ENCODE results near the gene MC4R.

Gene MC4R

DNA sequence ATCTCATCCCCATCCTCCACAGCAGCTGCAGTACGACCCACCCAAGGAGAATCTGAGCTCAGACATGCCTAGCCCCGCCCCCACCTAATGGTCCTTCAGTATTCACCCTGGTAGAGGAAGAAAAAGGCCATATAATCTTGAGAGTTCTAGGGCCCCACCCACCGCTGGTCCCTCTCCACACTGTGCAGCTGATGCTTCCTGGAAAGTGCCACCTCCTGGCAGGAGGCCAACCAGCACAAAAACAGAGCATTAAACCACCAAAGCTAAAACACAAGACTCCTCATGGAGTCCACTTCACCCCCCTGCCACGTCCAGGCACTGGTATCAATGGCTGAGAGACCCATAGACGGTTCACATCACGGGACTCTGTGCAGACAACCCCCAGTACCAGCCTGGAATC, 40.7 kb downstream of the MC4R start:
- no peak overlapping the region for H3K4me3 ChIP-seq (replicated peaks; ENCODE audit: low read depth, low read length)
- TF ChIP-seq, protein P1, sequence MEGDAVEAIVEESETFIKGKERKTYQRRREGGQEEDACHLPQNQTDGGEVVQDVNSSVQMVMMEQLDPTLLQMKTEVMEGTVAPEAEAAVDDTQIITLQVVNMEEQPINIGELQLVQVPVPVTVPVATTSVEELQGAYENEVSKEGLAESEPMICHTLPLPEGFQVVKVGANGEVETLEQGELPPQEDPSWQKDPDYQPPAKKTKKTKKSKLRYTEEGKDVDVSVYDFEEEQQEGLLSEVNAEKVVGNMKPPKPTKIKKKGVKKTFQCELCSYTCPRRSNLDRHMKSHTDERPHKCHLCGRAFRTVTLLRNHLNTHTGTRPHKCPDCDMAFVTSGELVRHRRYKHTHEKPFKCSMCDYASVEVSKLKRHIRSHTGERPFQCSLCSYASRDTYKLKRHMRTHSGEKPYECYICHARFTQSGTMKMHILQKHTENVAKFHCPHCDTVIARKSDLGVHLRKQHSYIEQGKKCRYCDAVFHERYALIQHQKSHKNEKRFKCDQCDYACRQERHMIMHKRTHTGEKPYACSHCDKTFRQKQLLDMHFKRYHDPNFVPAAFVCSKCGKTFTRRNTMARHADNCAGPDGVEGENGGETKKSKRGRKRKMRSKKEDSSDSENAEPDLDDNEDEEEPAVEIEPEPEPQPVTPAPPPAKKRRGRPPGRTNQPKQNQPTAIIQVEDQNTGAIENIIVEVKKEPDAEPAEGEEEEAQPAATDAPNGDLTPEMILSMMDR (IDR thresholded peaks at IDR 0.05; ENCODE audit: low read depth, low read length, missing control alignments), result no peak
- DNase-seq (ENCODE audit: extremely low read depth, low read depth), result no peak

DNA sequence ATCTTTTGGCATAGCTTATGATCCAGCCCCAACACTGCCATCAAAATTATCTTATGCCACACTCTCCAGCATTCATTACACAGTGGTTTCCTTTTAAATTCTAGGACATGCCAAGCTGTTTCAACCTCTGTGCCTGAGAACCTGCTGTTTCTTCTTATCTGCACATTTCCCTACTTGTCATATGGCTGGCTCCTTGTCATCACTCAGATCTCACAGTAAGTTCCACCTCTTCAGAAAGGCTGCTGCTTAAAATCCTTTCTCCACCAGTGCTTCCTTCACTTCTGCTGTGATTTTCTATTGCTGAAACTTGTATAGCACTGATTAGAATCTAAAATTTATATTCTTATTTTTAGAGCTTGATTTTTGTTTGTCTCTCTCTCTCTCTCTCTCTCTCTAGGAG, 43.4 kb downstream of the MC4R start:
- TF ChIP-seq, protein P1 (IDR thresholded peaks at IDR 0.05; ENCODE audit: low read depth, low read length, missing control alignments), result no peak
- no peak for DNase-seq (ENCODE audit: extremely low read depth, low read depth)
- H3K4me3 ChIP-seq (replicated peaks; ENCODE audit: low read depth, low read length), result no peak overlapping the region

DNA sequence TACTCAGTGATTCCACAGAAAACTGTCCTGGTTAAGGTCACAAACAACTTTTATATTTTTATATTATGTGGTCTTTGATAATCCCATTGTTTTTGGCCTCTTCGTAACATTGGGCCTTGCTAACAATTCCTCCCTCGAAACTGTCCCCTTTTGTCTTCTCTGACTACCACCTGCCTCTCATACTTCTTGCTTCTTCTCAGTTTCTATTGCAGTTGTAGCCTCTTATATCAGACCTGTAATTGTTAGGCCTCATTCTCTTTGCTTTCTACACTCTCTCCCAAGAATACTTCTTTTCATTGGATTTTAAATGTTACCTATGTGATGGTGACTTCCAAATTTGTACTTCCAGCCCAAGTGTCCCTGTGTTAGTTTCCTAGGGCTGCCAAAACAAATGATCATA, 44.7 kb downstream of the MC4R start:
- H3K4me3 ChIP-seq (replicated peaks; ENCODE audit: low read depth, low read length), result no peak overlapping the region
- DNase-seq (ENCODE audit: extremely low read depth, low read depth), result no peak
- TF ChIP-seq, protein P1 (IDR thresholded peaks at IDR 0.05; ENCODE audit: low read depth, low read length, missing control alignments), result no peak

DNA sequence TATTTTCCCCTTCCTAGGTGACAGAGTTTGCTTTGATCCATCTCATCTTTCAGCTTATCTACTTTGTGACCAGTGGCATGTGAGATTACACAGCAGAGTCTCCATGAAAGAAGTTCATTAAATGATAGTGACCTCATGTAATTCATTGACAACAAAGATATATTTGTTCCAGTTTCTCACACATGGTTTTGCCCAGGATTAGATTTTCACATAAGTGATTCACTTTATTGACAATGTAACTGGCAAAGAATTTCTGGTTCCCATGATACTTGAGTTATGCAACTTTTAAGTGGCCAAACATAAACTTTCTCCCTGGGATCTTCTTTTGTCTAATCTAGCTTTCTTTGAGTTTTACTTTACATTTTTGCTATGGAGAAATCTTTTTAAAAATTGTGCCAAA, 50.0 kb downstream of the MC4R start:
- TF ChIP-seq, protein P1 (IDR thresholded peaks at IDR 0.05; ENCODE audit: low read depth, low read length, missing control alignments), result no peak
- no peak for DNase-seq (ENCODE audit: extremely low read depth, low read depth)
- no peak overlapping the region for H3K4me3 ChIP-seq (replicated peaks; ENCODE audit: low read depth, low read length)
